ENCODE data around the gene ALOX12B.

Gene ALOX12B

DNA sequence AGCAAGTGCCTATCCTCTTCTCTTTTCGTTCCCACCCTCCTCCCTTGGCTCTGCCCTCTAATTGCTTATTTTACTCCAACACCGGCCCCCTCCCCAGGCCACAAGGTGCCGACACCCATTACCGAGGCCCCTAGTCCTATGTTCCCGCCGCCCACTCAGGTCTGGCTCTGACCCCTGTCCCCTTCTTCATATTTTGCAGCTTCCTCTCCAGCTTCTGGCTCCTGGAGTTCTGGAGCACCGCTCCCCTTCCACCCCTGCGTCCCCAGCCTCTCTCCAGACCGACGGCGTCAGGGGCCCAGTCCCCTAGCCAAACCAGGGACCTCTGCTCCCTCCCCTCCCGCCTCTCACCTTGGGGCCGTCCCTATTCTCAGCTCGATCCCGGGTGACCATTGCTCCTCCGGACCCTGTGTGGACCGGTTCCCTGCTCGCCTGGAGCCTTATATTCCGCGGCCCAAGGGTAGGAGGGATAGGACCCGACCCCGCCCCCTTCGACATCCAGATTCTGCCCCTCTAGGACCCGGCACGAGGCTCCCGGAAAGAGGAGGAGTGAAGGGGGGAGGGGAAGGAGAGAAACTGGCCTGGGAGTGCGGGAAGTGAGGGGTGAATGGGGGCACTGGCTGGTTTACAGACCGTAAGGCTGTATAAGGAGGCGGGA lies 36.3 kb upstream of the ALOX12B start, which contains the start of gene HES7:
Gene HES7, minus strand, starts transcription at position 412 of the 655 bp plus-strand sequence. Its CDS starts 22 bp downstream, at position 390.
- Histone ChIP-seq H3K9ac (ENCODE audit: low read length) (no peak within 1 kb of the TSS), H3K27me3 (ENCODE audit: control insufficient read depth in 1 of 2, insufficient read depth in 2 of 2, low read length in 2 of 2) (peaks cover 34 to 54% of the 10 kb centered on the region in 2 donors)

DNA sequence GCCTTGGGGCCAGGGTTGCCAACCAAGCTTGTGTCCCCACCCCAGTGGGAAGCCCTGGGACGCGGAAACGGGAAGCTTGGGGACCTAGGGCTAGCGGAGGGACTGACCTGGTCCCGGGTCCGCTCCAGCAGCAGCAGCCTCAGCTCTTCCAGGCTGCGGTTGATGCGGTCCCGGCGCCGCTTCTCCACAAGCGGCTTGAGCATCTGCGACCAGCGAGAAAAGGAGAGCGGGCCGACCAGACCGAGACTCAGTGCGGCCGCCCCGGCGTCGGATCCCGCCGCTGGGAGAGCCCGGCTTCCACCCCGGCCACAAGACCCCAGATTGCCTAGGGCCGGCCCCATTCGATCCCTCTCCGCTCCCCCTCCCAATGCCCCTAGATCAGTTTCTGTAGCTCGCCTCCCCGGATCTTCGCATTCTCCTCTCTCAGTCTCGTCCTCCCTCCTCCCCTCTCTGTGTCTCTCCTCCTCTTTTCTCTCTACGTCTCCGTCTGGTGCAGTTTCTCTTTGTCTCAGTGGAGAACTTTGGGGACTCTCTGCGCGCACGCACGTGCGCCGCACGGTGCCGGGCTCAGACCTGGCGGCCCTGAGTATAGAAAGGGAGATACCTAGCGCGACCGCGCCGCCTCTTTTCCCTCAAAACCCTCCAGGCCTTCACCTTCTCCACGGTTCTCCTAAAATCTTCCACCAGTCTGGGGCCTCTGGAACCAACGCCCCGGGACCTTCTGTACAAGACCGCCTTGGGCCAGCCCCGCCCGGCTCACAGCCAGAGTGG lies 35.6 kb upstream of the ALOX12B start:
- Histone ChIP-seq H3K9ac (ENCODE audit: low read length) (no peak overlapping the region), H3K4me3 (ENCODE audit: low read depth in 1 of 2, low read length in 2 of 2) (peak overlapping the region; percentile 12 to 75), H3K9me3 (ENCODE audit: low read length) (no peaks in the 10 kb centered on the region), H3K27me3 (ENCODE audit: control insufficient read depth in 1 of 2, insufficient read depth in 2 of 2, low read length in 2 of 2) (peaks cover 34 to 54% of the 10 kb centered on the region in 2 donors), H3K4me1 (ENCODE audit: insufficient read depth, low read length) (peaks cover 59% of the 10 kb centered on the region), H3K36me3 (ENCODE audit: insufficient read depth, low read length) (no peaks in the 10 kb centered on the region), H3K27ac (ENCODE audit: low read depth, low read length) (no peak overlapping the region)

More for the DNA sequence above, 36.3 kb upstream of the ALOX12B start, which contains the start of gene HES7:
- Histone ChIP-seq H3K9me3 (ENCODE audit: low read length) (no peaks in the 10 kb centered on the region), H3K4me3 (ENCODE audit: low read depth in 1 of 2, low read length in 2 of 2) (peak within 1 kb of the TSS; percentile 12 to 75), H3K36me3 (ENCODE audit: insufficient read depth, low read length) (no peaks in the 10 kb centered on the region), H3K4me1 (ENCODE audit: insufficient read depth, low read length) (peaks cover 54% of the 10 kb centered on the region), H3K27ac (ENCODE audit: low read depth, low read length) (no peak within 1 kb of the TSS)

DNA sequence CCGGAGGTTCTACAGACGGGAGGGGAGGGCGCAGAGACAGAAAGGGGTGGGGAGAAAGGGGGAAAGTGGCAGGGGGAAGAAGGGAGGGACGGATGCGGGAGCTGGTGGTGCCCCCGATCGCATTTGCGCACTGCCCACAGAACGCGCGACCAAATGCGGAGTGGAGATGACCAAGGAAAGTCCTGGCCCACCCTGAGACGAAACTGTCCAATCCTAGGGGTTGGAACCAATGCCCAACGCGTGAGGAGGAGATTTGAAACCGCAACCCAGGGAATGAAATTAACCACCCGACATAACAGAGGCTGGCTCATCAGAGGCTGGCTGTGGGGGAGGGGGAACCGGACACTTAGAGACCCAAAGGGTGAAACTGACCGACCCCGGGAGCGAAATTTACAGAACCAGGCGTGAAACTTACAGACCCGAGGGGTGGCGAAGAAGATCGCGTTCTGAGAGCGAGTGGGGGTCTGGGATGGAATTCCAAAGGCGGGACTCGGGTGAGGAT lies 35.0 kb upstream of the ALOX12B start:
- Histone ChIP-seq H3K27me3 (ENCODE audit: control insufficient read depth in 1 of 2, insufficient read depth in 2 of 2, low read length in 2 of 2) (peaks cover 34 to 59% of the 10 kb centered on the region in 2 donors), H3K9ac (ENCODE audit: low read length) (no peak overlapping the region), H3K36me3 (ENCODE audit: insufficient read depth, low read length) (no peaks in the 10 kb centered on the region), H3K4me3 (ENCODE audit: low read depth in 1 of 2, low read length in 2 of 2) (peak overlapping the region; percentile 36 to 75), H3K9me3 (ENCODE audit: low read length) (no peaks in the 10 kb centered on the region), H3K27ac (ENCODE audit: low read depth, low read length) (no peak overlapping the region), H3K4me1 (ENCODE audit: insufficient read depth, low read length) (peaks cover 65% of the 10 kb centered on the region)

- Histone ChIP-seq H3K4me1 (ENCODE audit: insufficient read depth, low read length) (peaks cover 62% of the 10 kb centered on the region), H3K27me3 (ENCODE audit: control insufficient read depth in 1 of 2, insufficient read depth in 2 of 2, low read length in 2 of 2) (peaks cover 34 to 65% of the 10 kb centered on the region in 2 donors), H3K4me3 (ENCODE audit: low read depth in 1 of 2, low read length in 2 of 2) (peak overlapping the region; percentile 36 to 75), H3K27ac (ENCODE audit: low read depth, low read length) (no peak overlapping the region), H3K36me3 (ENCODE audit: insufficient read depth, low read length) (no peaks in the 10 kb centered on the region), H3K9me3 (ENCODE audit: low read length) (no peaks in the 10 kb centered on the region), H3K9ac (ENCODE audit: low read length) (no peak overlapping the region)
These were observed 34.3 kb upstream of the ALOX12B start for GRCh38 chr17:8121681-8122421.

- Histone ChIP-seq H3K4me1 (ENCODE audit: insufficient read depth, low read length) (peaks cover 60% of the 10 kb centered on the region), H3K9me3 (ENCODE audit: low read length) (no peaks in the 10 kb centered on the region), H3K9ac (ENCODE audit: low read length) (no peak overlapping the region), H3K4me3 (ENCODE audit: low read depth in 1 of 2, low read length in 2 of 2) (peak overlapping the region in 1 of 2 donors; percentile 75), H3K27me3 (ENCODE audit: control insufficient read depth in 1 of 2, insufficient read depth in 2 of 2, low read length in 2 of 2) (peaks cover 39 to 70% of the 10 kb centered on the region in 2 donors), H3K36me3 (ENCODE audit: insufficient read depth, low read length) (no peaks in the 10 kb centered on the region), H3K27ac (ENCODE audit: low read depth, low read length) (no peak overlapping the region)
These were observed 33.8 kb upstream of the ALOX12B start for GRCh38 chr17:8121407-8121680.

DNA sequence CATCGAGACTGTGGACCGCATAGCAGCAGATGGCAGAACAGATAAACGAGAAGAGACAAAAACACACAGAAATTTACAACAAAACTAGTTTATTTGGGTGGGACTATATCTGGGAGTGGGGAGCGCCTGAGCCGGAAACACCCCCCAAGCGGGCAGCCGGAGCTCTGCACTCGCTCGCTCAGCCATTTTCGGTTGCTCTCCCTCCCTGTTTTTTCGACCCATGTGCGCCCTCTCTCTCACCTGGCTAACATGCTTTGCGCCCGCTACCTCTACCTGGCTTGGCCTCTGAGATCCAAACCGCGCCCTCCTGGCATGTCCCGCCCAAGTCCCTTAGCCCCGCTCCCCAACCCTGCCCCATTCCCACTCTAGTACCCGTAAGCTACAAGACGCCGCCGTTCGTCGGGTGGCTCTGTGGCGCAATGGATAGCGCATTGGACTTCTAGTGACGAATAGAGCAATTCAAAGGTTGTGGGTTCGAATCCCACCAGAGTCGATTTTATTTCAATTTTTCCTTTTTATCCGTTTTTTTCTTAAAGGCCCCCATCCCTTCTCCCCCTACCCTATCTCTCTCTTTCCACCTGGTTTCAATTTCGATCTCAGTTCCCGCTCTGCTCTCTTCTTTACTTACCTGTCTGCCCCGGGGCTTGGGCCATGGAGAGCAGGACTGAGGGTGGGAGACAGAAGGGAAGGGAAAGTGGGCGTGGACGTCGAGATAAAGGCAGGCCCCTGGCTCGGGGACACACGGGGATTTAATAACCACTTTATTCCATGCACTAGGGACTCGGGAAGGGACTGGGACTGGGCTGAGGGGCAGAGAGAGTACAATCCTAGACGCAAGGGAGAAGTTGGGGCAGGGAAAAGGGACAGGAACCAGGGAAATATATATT lies 33.2 kb upstream of the ALOX12B start:
- Histone ChIP-seq H3K9ac (ENCODE audit: low read length) (no peak overlapping the region), H3K4me1 (ENCODE audit: insufficient read depth, low read length) (peaks cover 58% of the 10 kb centered on the region), H3K27ac (ENCODE audit: low read depth, low read length) (no peak overlapping the region), H3K4me3 (ENCODE audit: low read depth in 1 of 2, low read length in 2 of 2) (peak overlapping the region in 1 of 2 donors; percentile 56), H3K9me3 (ENCODE audit: low read length) (no peaks in the 10 kb centered on the region), H3K36me3 (ENCODE audit: insufficient read depth, low read length) (no peaks in the 10 kb centered on the region), H3K27me3 (ENCODE audit: control insufficient read depth in 1 of 2, insufficient read depth in 2 of 2, low read length in 2 of 2) (peaks cover 45 to 76% of the 10 kb centered on the region in 2 donors)

DNA sequence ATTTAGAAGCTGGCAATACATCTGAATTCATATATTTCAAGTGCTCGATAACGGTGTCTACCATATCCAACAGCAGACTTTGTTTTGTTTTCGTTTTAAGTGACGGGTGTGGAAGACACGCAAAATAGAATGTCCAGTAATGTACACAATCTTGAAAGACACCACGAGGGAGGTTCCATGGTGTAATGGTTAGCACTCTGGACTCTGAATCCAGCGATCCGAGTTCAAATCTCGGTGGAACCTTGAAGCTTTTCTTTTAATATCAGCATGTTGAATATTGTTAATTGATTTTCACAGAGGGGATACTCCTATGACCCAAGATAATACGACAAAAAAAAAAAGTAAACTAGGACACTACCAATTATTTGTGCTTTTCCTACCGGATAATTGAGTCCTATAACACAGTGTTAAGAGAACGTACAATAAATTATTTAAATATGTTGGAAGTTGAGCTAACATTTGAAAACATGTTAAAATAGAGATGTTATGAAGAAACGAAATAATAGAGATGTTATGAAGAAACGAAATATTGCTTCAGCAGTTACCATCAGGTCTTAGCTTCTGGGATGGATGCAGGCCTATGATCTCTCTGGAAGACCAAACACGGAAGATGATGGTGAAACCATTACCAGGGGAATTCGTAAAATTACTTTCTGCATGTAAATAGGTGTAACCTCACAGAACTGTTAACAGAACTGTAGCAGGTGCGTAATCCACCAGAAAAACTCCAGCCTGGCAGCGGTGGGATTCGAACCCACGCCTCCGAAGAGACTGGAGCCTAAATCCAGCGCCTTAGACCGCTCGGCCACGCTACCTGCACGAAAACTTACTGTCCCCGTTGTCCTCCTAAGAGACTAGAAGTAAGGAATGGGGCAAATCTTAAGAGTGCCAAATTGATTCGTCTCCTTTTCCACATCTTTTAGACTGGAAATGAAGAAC lies 32.3 kb upstream of the ALOX12B start:
- H3K4me3 ChIP-seq (ENCODE audit: low read depth in 1 of 2, low read length in 2 of 2): peak overlapping the region; percentile 50 to 89
- H3K9me3 ChIP-seq (ENCODE audit: low read length): no peaks in the 10 kb centered on the region
- peak overlapping the region; percentile 59 for H3K27ac ChIP-seq (ENCODE audit: low read depth, low read length)
- no peak overlapping the region for H3K9ac ChIP-seq (ENCODE audit: low read length)
- H3K27me3 ChIP-seq (ENCODE audit: control insufficient read depth in 1 of 2, insufficient read depth in 2 of 2, low read length in 2 of 2): peaks cover 44 to 78% of the 10 kb centered on the region in 2 donors
- H3K4me1 ChIP-seq (ENCODE audit: insufficient read depth, low read length): peaks cover 51% of the 10 kb centered on the region
- H3K36me3 ChIP-seq (ENCODE audit: insufficient read depth, low read length): no peaks in the 10 kb centered on the region

GRCh38 chr17:8118769-8119580 lies 31.5 kb upstream of the ALOX12B start:
- Histone ChIP-seq H3K9me3 (ENCODE audit: low read length) (no peaks in the 10 kb centered on the region), H3K4me1 (ENCODE audit: insufficient read depth, low read length) (peaks cover 43% of the 10 kb centered on the region), H3K4me3 (ENCODE audit: low read depth in 1 of 2, low read length in 2 of 2) (peak overlapping the region; percentile 50 to 89), H3K27ac (ENCODE audit: low read depth, low read length) (peak overlapping the region; percentile 59), H3K27me3 (ENCODE audit: control insufficient read depth in 1 of 2, insufficient read depth in 2 of 2, low read length in 2 of 2) (peaks cover 44 to 78% of the 10 kb centered on the region in 2 donors), H3K36me3 (ENCODE audit: insufficient read depth, low read length) (no peaks in the 10 kb centered on the region), H3K9ac (ENCODE audit: low read length) (peak overlapping the region; percentile 31)

- Histone ChIP-seq H3K9ac (ENCODE audit: low read length) (peak within 1 kb of the TSS; percentile 31), H3K36me3 (ENCODE audit: insufficient read depth, low read length) (no peaks in the 10 kb centered on the region), H3K9me3 (ENCODE audit: low read length) (no peaks in the 10 kb centered on the region), H3K4me3 (ENCODE audit: low read depth in 1 of 2, low read length in 2 of 2) (peak within 1 kb of the TSS; percentile 50 to 89), H3K4me1 (ENCODE audit: insufficient read depth, low read length) (peaks cover 35% of the 10 kb centered on the region), H3K27me3 (ENCODE audit: control insufficient read depth in 1 of 2, insufficient read depth in 2 of 2, low read length in 2 of 2) (peaks cover 36 to 78% of the 10 kb centered on the region in 2 donors), H3K27ac (ENCODE audit: low read depth, low read length) (peak within 1 kb of the TSS; percentile 59)
These were observed 30.7 kb upstream of the ALOX12B start, which contains the start of gene ALOXE3 for GRCh38 chr17:8117980-8118768. Gene ALOXE3, minus strand, starts transcription at chr17:8118514. Its CDS starts 524 bp downstream, at chr17:8117990.

Measured in muscle layer of colon (tissue), 2 donors.